Mammary epithelial cell (primary cell): ENCODE results near the gene KAZN.

ENCODE experiments used
- CTCF ChIP-seq, 2 donors: IDR thresholded peaks in 1 of 2; conservative IDR thresholded peaks in 1 of 2; 2 replicates each; pipeline ENCODE4 v1.5.1; 2011 to 2012; ENCODE audit warnings: inconsistent platforms in 2 of 2, low read length in 2 of 2, mild to moderate bottlenecking in 2 of 2, control low read depth in 1 of 2, low read depth in 1 of 2; ENCODE audit not compliant: insufficient read depth in 1 of 2; ENCODE audit errors: extremely low read depth in 1 of 2
- EZH2 ChIP-seq: IDR thresholded peaks from 2 replicates; pipeline ENCODE4 v1.6.1; 2012; ENCODE audit warnings: low read length, inconsistent platforms, borderline replicate concordance

- TF ChIP-seq CTCF (conservative IDR thresholded peaks at IDR 0.05 in 1 of 2, IDR thresholded peaks at IDR 0.05 in 1 of 2; ENCODE audit: extremely low read depth in 1 of 2, insufficient read depth in 1 of 2, low read depth in 1 of 2, low read length in 2 of 2), result no peak
- TF ChIP-seq EZH2, result no peak
Observed at GRCh38 chr1:14891991-14892390, 293.5 kb downstream of the KAZN start.
